Hypothalamus (tissue), 51 donors: Measurements from ENCODE around the gene LBX1.
A peak's percentile ranks its signal among the peaks of the same experiment; 100 is the strongest.
"Not testable (repeated sequence)": the region's sequence is repeated elsewhere in the genome, so short reads cannot be mapped to it uniquely, and the experiment has no call there.

Experiments used
- DNase-seq, 51 donors: peaks; one replicate each; lab custom pipeline; 2025; lab: John Stamatoyannopoulos, UW

The LBX1 gene

DNA sequence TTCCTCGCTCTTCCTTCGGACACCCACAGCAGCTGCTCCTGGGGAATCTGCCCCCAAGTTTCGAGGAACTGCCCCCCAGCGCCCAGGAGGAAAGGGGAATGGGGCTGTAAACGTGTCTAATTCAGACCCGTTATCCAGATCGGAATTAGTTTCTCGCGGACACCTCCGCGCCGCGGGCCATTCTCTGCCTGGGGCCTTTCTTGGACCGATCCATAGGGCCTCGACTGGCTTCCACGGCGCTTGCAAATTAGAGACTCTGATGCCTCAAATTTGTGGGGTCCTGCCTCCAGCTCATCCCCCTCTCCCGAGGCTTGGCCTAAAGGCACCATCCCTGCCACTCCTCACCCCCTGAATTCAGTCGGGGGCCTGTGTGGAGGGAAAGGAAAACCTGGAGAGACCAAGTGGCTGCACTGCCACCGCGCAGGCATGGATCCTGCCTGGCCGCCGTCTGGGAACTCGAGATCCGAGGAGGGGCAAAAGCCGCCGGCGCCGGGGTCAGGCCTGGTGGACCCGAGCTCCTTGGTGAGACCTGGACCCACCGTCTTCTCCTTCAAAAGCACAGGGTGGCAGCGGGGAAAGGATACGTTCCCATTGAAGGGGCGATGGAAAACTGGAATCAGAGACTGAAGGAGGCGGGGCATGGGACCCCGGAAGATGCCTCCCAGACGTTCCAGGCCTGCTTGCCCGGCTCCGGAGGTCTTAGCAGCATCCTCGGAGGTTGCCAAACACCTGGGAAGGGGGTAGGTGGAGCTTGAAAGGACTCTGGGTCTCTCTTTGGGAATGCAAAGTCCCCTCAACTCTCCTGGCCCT is 13.7 kb downstream of the LBX1 start:
- no peak for DNase-seq

- peak in 32 of 51 donors; percentile 2 to 68 (median 24) for DNase-seq
Measured at GRCh38 chr10:101214446-101215396, 14.5 kb downstream of the LBX1 start.

DNA sequence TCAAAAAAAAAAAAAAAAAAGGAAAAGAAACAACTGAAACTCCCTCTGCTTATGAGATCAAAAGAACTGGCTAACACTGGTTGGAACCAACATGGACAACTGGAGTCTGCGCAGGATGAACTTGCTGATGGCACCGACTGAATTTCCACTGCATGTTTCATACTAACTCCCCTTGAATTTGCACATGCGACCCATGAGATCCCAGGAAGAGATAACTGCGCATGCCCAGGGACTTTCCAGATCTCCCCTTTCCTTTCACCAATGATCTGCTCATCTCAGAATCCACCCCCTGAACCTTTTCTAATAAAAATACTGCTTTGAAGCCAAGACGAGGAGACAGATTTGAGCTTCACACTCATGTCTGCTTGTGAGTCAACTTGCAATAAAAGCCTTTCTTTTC is 20.7 kb downstream of the LBX1 start:
- DNase-seq, result no peak

GRCh38 chr10:101207026-101207425 is 22.2 kb downstream of the LBX1 start:
- DNase-seq, result no peak

DNA sequence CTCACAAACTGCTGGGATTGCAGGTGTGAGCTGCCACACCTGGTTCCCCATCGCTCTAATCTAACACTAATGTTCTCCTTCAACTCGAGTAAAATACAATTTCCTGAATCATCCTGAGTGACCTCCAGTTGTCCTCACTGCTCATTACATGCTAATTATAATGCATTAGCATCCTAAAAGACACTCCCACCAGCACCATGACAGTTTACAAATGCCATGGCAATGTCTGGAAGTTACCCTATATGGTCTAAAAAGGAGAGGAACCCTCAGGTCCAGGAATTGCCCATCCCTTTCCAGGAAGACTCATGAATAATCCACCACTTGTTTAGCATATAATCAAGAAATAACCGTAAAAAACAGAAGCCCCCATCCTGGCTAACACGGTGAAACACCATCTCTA is 26.6 kb downstream of the LBX1 start:
- not testable (repeated sequence) for DNase-seq

GRCh38 chr10:101198326-101198977 is 30.8 kb downstream of the LBX1 start:
- DNase-seq, result not testable (repeated sequence)

GRCh38 chr10:101195921-101196320 is 33.3 kb downstream of the LBX1 start:
- no peak for DNase-seq

- DNase-seq, result no peak
Measured at GRCh38 chr10:101189461-101190401, 39.5 kb downstream of the LBX1 start.

- no peak for DNase-seq
Measured at GRCh38 chr10:101188942-101189341, 40.3 kb downstream of the LBX1 start.

- DNase-seq, result no peak
Measured at GRCh38 chr10:101183458-101184183, 45.6 kb downstream of the LBX1 start.

DNA sequence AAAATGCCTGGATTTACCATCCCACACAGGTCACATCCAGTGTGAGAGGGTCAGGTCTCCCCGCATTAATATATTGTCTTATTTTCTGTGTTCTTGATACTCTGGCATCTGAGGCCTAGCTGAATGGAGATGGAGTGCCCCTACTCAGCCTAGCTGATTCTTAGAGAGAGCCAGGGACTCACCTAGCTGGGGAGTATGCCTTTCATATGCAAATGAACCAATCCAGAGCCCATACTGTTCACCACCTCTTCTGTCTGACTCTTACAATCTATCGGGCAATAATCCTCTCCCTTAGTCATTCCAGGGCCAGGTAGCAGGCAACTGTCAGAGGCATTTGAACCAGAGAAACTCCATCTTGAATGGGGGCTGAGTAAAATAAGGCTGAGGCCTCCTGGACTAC is 46.3 kb downstream of the LBX1 start:
- DNase-seq, result no peak
